HG03354 (cell line): ENCODE measurements around the gene ZFP64.
"Not testable (repeated sequence)": the region's sequence is repeated elsewhere in the genome, so short reads cannot be mapped to it uniquely, and the experiment has no call there.

Experiments
- ATAC-seq: cut with Tn5 transposase; IDR thresholded peaks from one replicate; pipeline ENCODE4 v1.9.1; 2021; ENCODE audit warnings: mild to moderate bottlenecking; ENCODE audit not compliant: unreplicated experiment, poor library complexity, severe bottlenecking

The ZFP64 gene

DNA sequence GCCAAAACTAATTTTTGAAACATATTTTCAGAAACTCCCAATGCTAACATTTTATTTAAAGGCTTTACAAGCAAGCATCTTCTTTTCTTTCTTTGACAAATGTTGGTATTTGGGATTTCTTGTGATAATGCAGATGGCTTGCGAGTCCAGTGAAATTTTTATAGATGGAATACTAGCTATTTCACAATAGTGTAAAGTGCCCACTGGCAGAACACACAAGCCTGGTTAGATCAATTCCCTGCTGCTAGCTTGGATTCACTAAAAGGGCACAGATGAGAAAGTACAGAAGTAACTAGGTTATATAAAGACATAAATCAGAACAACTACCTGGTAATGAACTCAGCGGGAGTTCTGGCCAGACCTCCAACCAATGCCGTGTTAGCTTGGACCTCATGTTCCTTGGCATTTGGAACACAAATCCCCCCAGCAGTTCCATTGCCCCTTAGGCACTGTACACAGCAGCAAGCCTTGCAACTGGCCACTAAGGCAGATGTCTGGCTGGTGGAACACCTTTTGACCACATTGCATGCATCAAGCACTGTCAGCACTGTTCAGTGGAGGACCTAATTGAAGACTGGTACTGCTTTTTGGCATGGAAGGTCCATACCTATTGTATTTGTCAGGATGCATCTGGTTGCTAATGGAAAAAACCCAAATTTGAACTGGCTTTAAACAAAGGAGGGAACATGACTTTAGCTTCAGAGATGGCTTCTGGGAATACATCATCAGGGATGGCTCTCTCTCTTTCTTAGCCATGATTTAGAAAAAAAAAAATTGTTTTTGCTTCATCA, 15.6 kb upstream of the ZFP64 start:
- no peak for ATAC-seq

GRCh38 chr20:52204136-52204535, 12.6 kb upstream of the ZFP64 start:
- ATAC-seq = no peak

DNA sequence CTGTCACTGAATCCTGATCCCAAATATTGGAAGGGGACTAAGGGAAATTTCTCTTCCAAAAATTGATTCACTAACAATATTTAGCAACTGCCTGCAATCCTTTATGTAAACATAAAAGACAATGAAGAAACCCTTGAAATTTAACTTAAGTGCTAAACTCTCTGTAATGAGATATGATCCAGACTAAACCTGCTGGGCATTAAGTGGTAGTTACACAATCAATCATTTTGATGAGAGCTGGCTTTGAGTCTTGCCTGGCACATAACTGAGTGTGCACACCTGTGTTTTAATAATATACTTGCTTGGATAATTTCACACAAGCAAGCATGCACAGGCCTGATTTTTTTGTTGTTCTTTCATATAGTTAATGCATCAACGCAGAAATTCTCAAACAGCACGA, 9.8 kb upstream of the ZFP64 start:
- no peak for ATAC-seq

DNA sequence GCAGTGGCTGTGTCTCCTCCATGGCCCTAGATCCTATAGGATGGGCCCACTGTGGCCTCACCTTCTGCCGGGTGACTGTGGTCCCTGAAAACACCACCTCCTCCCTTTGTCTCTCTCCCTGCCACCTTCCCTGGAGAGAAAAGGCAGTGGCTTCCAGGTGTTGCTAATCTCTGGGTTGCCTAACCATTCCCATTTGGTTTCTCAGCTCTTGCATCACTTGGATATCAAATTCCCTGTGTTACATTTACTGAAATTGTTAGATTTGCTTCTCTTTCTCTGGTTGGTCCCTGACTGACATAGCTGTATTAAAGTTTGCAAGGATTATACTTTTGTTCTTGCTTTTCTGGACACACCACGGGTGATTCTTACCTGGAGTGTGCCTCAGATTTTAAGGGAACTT, 9.3 kb upstream of the ZFP64 start:
- ATAC-seq = no peak

DNA sequence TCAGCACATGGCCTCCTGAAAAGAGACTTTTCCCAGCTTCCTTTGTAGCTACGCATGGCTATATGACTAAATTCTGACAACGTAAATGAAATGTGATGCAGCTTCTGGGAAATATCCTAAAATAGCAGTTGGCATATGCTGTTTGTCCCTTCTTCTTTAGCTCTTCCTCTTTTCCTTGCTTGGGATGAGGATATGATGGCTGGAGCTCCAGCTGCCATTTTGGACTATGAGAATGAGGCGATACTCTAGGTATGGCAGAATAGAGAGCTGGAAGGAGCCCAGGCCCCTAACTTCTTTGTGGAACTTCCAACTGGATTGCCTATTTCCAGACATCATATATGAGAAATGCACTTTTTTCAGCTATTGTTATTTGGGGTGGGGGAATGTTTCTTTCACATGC, 5.3 kb upstream of the ZFP64 start:
- ATAC-seq = no peak

DNA sequence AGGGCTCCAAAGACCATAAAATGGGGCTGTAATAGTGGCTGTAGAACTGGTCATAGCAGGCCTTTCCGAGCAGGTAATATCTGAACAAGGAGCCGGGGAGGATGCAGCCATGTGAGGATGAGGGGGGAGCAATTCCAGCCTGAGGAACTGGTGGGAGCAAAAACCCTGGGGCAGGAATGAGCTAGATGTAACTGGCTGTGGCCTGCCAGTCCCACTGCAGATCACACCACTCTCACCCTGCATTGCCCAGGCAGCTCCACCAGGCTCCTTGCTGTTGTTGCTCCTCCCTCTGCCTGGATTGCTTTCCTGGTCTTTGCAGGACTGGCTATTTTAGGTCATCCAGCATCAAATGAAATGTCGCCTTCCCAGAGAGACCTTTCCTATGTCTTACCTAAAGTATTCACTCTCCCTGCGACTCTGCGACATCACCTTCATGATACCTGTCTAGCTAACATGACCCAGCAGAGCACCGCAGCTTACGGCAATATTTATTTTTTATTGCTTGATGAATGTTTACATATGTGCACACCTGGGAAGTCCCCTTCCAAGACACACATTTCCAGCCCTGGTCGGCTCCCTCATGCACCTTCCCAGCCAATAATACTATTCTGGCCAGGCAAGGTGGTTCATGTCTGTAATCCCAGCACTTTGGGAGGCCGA, 2.4 kb upstream of the ZFP64 start:
- no peak for ATAC-seq

DNA sequence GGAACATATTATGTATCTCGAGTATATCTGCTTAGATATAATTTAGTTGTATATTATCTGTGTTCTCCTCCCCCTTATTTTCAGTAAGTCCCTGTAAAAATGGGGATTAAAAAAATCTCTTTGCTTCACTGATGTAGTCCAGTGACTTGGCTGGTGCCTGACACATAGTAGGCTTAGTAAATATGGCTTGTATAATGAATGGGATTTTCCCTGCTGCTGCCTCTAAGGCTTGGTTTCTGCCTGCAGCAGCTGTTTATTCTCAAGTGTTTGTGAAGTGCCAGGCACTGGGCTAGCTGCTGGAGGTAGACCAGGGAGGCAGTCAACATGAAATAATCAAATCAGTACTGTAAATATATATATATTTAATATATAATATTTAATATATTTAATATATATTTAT, 1.6 kb upstream of the ZFP64 start:
- no peak for ATAC-seq

- not testable (repeated sequence) for ATAC-seq
Observed at GRCh38 chr20:52192719-52193007, 1.1 kb upstream of the ZFP64 start.

GRCh38 chr20:52191916-52192718, 538 bp upstream of the ZFP64 start:
- peak; percentile 61 for ATAC-seq

DNA sequence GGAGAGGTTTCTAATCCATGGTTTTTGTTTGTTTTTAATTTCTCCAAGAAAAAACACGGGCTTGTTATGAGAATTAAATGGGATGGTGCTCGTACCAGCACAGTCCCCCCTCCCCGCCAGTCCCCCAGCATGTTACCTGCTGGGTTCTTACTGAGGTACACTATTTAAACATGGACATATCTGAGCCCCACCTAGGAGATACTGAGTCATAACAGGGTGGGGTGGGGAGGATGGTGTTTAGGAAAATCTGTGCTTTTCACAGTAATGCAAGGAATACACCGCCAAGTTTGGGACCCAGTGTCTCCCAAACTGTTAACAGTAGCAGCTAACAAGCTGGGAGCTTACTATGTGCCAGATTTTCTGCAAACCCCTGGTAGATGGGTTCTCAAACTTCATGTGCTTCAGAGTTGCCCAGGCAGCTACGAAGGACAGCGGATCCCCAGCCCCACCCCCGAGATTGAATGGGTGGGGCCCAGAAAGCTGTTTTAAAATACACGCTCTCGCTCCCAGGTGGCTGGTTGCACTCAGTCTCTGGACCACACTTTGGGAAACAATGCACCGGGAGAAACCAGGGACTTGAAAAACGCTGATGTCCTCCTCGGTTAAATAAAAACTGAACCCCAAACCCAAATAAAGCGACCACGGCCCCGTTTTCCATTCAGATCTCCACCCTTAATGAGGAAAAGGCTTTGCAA, 995 bp downstream of the ZFP64 start:
- peak; percentile 43 for ATAC-seq

DNA sequence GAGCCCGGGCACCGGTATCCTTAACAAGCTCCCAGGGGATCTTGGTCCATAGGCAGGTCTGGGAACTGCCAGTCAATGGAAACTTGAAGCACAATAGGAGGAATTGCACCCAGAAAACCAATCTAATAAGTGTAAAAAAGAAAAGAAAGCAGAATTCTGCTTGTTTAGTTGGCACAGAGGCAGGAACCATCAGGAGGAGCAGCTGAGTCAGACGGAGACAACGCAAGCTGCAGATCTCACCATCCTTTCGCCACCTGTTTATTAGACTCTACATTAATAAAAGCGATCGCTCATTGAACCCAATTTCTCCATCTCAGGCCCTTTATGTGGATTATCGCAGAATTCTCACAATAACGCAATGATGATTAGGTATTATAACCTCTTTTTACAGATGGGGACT, 9.8 kb downstream of the ZFP64 start:
- no peak for ATAC-seq

DNA sequence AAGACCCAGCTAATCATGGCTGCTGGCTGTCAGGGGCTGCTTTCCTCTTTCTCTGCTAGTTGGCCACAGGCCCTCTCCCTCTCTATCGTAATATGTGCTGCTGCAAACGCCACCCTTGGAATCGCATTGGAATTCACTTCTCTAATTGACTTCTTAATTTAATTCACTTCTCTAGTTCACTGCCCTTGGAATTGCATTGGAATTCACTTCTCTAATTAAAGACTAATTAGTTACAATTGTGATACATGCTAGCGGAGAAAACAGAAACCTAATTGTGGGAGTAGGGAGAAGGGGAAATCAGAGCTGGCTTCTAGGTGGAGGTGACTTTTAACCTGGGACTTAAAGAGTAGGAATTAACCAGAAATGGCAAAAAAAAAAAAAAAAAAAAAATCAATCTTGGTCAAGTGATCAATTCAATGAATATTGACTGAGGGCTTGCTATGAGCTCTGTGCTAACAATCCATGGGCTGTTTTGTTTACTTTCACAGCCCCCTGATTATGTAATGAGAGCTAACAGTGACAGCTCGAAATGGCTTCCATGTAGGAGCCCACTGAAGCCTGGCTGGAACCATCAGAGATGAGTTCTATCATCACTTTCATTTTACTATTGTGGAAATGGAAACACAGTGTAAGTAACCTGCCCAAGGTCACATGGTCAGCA, 11.3 kb downstream of the ZFP64 start:
- ATAC-seq = no peak

DNA sequence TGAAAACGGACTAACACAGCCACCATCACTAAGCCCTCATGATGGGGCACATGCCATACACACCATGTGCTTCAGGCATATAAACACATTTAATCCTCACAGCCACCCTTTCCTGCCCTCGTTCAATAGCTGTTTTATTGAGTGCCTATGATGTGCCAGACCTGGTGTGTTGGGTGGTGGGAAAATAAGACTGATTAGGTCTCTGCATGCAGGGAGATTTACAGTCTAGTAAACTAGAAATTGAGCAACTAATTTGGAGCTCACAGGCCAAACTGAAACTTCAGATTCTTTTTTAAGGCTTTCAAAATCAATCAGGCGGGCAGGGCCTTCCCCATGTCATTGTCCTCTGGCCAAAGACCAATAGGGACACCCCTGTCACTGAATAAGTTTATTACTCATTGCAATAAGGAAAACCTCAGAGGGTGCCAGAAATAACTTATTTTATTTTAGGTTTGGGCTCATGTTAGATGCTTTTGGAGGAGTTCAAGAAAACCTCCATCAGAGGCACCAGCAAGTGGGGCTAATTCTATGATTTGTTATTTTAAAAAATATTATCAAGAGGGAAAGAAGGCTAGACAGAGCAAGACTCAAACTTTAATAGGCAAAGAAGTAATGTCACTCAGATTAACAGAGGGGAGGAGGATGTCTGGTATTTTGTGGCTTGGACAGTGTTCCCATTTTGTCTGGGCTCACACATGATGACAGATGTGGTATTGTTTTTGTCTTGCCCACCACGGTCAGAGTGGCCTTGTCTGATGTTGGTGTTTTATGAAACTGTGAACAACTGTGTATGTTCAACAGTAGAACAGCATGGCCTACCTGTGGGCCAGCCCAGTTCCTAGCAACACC, 12.0 kb downstream of the ZFP64 start:
- ATAC-seq = peak; percentile 92

GRCh38 chr20:52178691-52179090, 12.9 kb downstream of the ZFP64 start:
- no peak for ATAC-seq

DNA sequence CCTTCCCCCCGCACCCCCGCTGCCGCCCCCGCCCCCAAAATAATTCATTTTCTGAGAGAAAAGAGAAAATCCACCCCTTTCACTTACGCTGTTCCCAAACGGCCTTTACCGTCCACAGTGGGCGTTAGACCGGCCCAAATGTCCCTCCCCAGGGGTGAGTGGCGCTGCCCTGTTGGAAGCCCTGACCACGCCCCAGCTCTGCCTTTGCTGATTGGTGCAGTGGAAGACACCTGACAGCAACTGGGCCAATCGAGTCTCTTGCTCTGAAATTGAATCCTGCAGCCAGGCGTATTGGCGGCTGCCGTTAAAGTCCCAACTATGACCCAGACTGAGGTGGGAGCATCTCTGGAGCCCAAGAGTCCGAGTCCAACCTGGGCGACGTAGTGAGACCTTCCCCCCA, 15.7 kb downstream of the ZFP64 start:
- ATAC-seq = no peak

GRCh38 chr20:52172392-52173047, 19.1 kb downstream of the ZFP64 start:
- ATAC-seq = peak; percentile 92

GRCh38 chr20:52171025-52171424, 20.6 kb downstream of the ZFP64 start:
- ATAC-seq = no peak

GRCh38 chr20:52168116-52168515, 23.5 kb downstream of the ZFP64 start:
- ATAC-seq = no peak
